Measurements from ENCODE around the gene HSD11B1L.

DNA sequence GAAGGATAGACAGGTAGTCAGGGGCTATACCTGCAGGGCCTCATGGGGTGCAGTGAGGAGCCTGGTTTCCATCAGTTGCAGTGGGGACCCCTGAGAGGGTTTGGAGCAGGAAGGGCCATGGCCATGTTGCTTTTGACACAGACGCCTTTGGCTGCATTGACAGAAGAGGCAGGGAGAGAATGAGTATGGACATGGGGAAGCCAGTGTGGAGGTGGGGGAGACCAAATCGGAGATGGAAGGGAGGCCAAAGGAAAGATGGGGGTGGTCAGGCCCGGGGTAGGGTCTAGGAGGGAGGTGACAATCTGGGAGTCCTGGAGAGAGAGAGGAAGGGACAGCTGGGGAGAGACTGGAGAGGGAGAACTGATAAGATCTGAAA lies 1.3 kb downstream of the HSD11B1L start:
- TF ChIP-seq POLR2AphosphoS5 (IDR thresholded peaks at IDR 0.05; ENCODE audit: low read depth, low read length), result no peak
- TF ChIP-seq, protein P1, sequence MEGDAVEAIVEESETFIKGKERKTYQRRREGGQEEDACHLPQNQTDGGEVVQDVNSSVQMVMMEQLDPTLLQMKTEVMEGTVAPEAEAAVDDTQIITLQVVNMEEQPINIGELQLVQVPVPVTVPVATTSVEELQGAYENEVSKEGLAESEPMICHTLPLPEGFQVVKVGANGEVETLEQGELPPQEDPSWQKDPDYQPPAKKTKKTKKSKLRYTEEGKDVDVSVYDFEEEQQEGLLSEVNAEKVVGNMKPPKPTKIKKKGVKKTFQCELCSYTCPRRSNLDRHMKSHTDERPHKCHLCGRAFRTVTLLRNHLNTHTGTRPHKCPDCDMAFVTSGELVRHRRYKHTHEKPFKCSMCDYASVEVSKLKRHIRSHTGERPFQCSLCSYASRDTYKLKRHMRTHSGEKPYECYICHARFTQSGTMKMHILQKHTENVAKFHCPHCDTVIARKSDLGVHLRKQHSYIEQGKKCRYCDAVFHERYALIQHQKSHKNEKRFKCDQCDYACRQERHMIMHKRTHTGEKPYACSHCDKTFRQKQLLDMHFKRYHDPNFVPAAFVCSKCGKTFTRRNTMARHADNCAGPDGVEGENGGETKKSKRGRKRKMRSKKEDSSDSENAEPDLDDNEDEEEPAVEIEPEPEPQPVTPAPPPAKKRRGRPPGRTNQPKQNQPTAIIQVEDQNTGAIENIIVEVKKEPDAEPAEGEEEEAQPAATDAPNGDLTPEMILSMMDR (IDR thresholded peaks at IDR 0.05 in 2 of 3, conservative IDR thresholded peaks at IDR 0.05 in 1 of 3; ENCODE audit: borderline replicate concordance in 1 of 3, insufficient read depth in 1 of 3, low read depth in 2 of 3, low read length in 2 of 3), result no peak
- TF ChIP-seq RAD21 (IDR thresholded peaks at IDR 0.05; ENCODE audit: low read depth), result no peak
- no peak for TF ChIP-seq EZH2 (IDR thresholded peaks at IDR 0.05)
- TF ChIP-seq, protein P2, sequence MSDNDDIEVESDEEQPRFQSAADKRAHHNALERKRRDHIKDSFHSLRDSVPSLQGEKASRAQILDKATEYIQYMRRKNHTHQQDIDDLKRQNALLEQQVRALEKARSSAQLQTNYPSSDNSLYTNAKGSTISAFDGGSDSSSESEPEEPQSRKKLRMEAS (IDR thresholded peaks at IDR 0.05), result no peak
- no peak for TF ChIP-seq POLR2A (IDR thresholded peaks at IDR 0.05; ENCODE audit: borderline replicate concordance, extremely low read depth, insufficient read depth, insufficient read length)
